GM12878 (cell line): Measurements from ENCODE around the gene CHMP4A. TPM values are rescaled to one million over a fixed set of nuclear protein-coding genes. Genes with fewer than 3 reads are reported as not detected.
A peak's percentile ranks its signal among the peaks of the same experiment; 100 is the strongest.

ENCODE experiments used
- ATAC-seq: fragments of 200-7000 bp; cut with Tn5 transposase; 3 replicates; pipeline ENCODE4 v1.9.1; 2020; ENCODE audit warnings: mild to moderate bottlenecking, moderate library complexity
- BruUV-seq: library from RNA; stranded (reverse); fragments of 400-500 nt; replicated peaks from 2 replicates; lab custom pipeline; 2021; lab: Mats Ljungman, UMichigan
- CTCF ChIA-PET: fragments of 300-600 bp; sonication (Branson Sonifier 250); formaldehyde crosslinking; extraction: SDS; loops from one replicate; lab custom pipeline; 2021; ENCODE audit warnings: inconsistent platforms; lab: Yijun Ruan, JAX
- POLR2A ChIA-PET: fragments of 350-600 bp; formaldehyde crosslinking; extraction: SDS; loops from one replicate; lab custom pipeline; 2021; ENCODE audit warnings: inconsistent platforms; lab: Charles Lee
- RAD21 ChIA-PET: fragments of 300-600 bp; sonication (Branson Sonifier 250); formaldehyde crosslinking; loops from one replicate; lab custom pipeline; 2023; ENCODE audit warnings: antibody characterized with exemption; ENCODE audit not compliant: unreplicated experiment; lab: Charles Lee
- SMC1A ChIA-PET: fragments of 300-600 bp; sonication (Branson Sonifier 250); formaldehyde crosslinking; loops from one replicate; lab custom pipeline; 2023; ENCODE audit not compliant: unreplicated experiment, uncharacterized antibody; lab: Charles Lee
- DNase-seq: peaks from one replicate; pipeline ENCODE4 v3.0.0-alpha.2; 2011; ENCODE audit warnings: low read depth, low spot score
- FAIRE-seq: peaks from 3 replicates; lab custom pipeline; 2011; peaks lifted over from hg19 to GRCh38; lab: Jason Lieb, UNC
- H2AFZ ChIP-seq: 2 replicates; pipeline ENCODE4 v1.6.0; 2011; ENCODE audit warnings: low read depth, low read length, control low read depth; ENCODE audit not compliant: control insufficient read depth
- H3K27ac ChIP-seq: 2 replicates; pipeline ENCODE4 v1.5.1; 2011; ENCODE audit warnings: control low read depth; ENCODE audit not compliant: control insufficient read depth, insufficient read depth
- H3K27me3 ChIP-seq, 2 experiments: replicated peaks in 1 of 2; 2 replicates each; pipeline versions ENCODE4 v1.6.0 to v1.6.1; 2011; ENCODE audit warnings: low read length in 1 of 2; ENCODE audit not compliant: control insufficient read depth in 2 of 2, insufficient read depth in 2 of 2
- H3K36me3 ChIP-seq, 2 experiments: 2 replicates each; pipeline ENCODE4 v1.5.1; 2011; ENCODE audit warnings: low read length in 1 of 2; ENCODE audit not compliant: control insufficient read depth in 2 of 2, insufficient read depth in 2 of 2
- H3K4me1 ChIP-seq: 2 replicates; pipeline ENCODE4 v1.6.1; 2011; ENCODE audit warnings: mild to moderate bottlenecking, low read length, moderate library complexity, mixed read lengths; ENCODE audit not compliant: control insufficient read depth, insufficient read depth
- H3K4me2 ChIP-seq: 2 replicates; pipeline ENCODE4 v1.6.0; 2011; ENCODE audit warnings: control low read depth; ENCODE audit not compliant: control insufficient read depth, insufficient read depth
- H3K4me3 ChIP-seq: fragments of 200-600 bp; sonication (generic); 2 replicates; pipeline ENCODE4 v1.5.1; 2016
- H3K79me2 ChIP-seq: 2 replicates; pipeline ENCODE4 v1.6.0; 2011; ENCODE audit warnings: low read length; ENCODE audit not compliant: control insufficient read depth, insufficient read depth
- H3K9ac ChIP-seq: 2 replicates; pipeline ENCODE4 v1.8.0; 2011; ENCODE audit warnings: low read length, control low read depth, mixed read lengths; ENCODE audit not compliant: control insufficient read depth, insufficient read depth
- H3K9me3 ChIP-seq: replicated peaks from 3 replicates; pipeline ENCODE4 v1.5.1; 2011; ENCODE audit warnings: mild to moderate bottlenecking, low read length; ENCODE audit not compliant: control insufficient read depth, insufficient read depth
- H4K20me1 ChIP-seq: 2 replicates; pipeline ENCODE4 v1.6.0; 2011; ENCODE audit not compliant: control insufficient read depth, insufficient read depth
- ASH2L ChIP-seq: fragments of 300-600, 200-600 bp; sonication (generic); IDR thresholded peaks from 2 replicates; pipeline ENCODE4 v1.6.1; 2017; ENCODE audit warnings: low read depth, mild to moderate bottlenecking, borderline replicate concordance
- BMI1 ChIP-seq: fragments of 450-650 bp; IDR thresholded peaks from 2 replicates; pipeline ENCODE4 v1.6.1; 2016; ENCODE audit warnings: mild to moderate bottlenecking, moderate library complexity, borderline replicate concordance
- CREB1 ChIP-seq: IDR thresholded peaks from 2 replicates; pipeline ENCODE4 v1.6.1; 2012; ENCODE audit warnings: low read depth, mild to moderate bottlenecking, inconsistent platforms
- ETV6 ChIP-seq, 2 experiments: fragments of 450-650 bp in 1 of 2; IDR thresholded peaks in 1 of 2; conservative IDR thresholded peaks in 1 of 2; 2 replicates each; pipeline ENCODE4 v1.6.1; 2014; ENCODE audit warnings: antibody characterized with exemption in 1 of 2, borderline replicate concordance in 1 of 2, low read depth in 1 of 2, mild to moderate bottlenecking in 1 of 2, moderate library complexity in 1 of 2
- NFXL1 ChIP-seq: fragments of 450-650 bp; IDR thresholded peaks from 2 replicates; pipeline ENCODE4 v1.6.1; 2017; ENCODE audit warnings: antibody characterized with exemption, mild to moderate bottlenecking, borderline replicate concordance
- PAX5 ChIP-seq: IDR thresholded peaks from 2 replicates; pipeline ENCODE4 v1.6.1; 2011; ENCODE audit warnings: low read depth, low read length, borderline replicate concordance
- PKNOX1 ChIP-seq: fragments of 450-650 bp; IDR thresholded peaks from 2 replicates; pipeline ENCODE4 v1.6.1; 2016; ENCODE audit warnings: mild to moderate bottlenecking
- SUPT20H ChIP-seq: IDR thresholded peaks from 2 replicates; pipeline ENCODE4 v1.6.1; 2011; ENCODE audit warnings: low read depth, mild to moderate bottlenecking, low read length, moderate library complexity, borderline replicate concordance; ENCODE audit not compliant: control insufficient read depth
- YY1 ChIP-seq: IDR thresholded peaks from 2 replicates; pipeline ENCODE4 v1.6.1; 2011; ENCODE audit warnings: low read depth, mild to moderate bottlenecking, low read length
- ZNF217 ChIP-seq: fragments of 450-650 bp; IDR thresholded peaks from 2 replicates; pipeline ENCODE4 v1.6.1; 2017; ENCODE audit warnings: antibody characterized with exemption, mild to moderate bottlenecking
- WGBS: methylation state at CpG from one replicate; pipeline ENCODE4 v1.1.6; 2016; ENCODE audit warnings: low lambda C conversion rate; ENCODE audit not compliant: insufficient replicate concordance, insufficient coverage; ENCODE audit errors: missing lambda C conversion rate; 5-methylcytosine and 5-hydroxymethylcytosine counted together
- in situ Hi-C: fragments of 300-500 bp; cut with MboI; formaldehyde crosslinking; loops from 9 replicates; pipeline ENCODE4 v1.14.3; 2018; ENCODE audit warnings: mixed read lengths
- intact Hi-C: fragments of 100-400 bp; cut with micrococcal nuclease; formaldehyde crosslinking; loops from one replicate; pipeline ENCODE4 v1.14.2; 2022; ENCODE audit not compliant: unreplicated experiment
- polyA plus RNA-seq, 11 experiments: library from polyadenylated mRNA; depleted of rRNA in 4 of 11; unstranded in 6 of 11; stranded (reverse) in 5 of 11; fragments of >200 nt; fragmentation: Nextera tagmentation in 4 of 11; fragmentation: Illumina TruSeq in 1 of 11; extraction: Ambion mirVana in 4 of 11; extraction: Trizol in 1 of 11; gene quantifications; 1 replicate in 1 of 11; 2 replicates in 10 of 11; pipeline versions ENCODE4 v1.2.1 to v1.2.3, GENCODE V29; 2011 to 2016; ENCODE audit warnings: inconsistent platforms in 2 of 11, missing spikeins in 2 of 11, low read depth in 1 of 11
- total RNA-seq, 4 experiments: library from RNA; depleted of rRNA in 3 of 4; stranded (reverse); fragments of >200 nt in 3 of 4; fragmentation: Illumina TruSeq in 1 of 4; extraction: Trizol in 1 of 4; gene quantifications; 2 replicates each; pipeline versions ENCODE4 v1.2.1 to v1.2.3, GENCODE V29; 2013 to 2021
- TF ChIP-seq, protein P1 (sequence below): fragments of 450-650 bp; IDR thresholded peaks from 2 replicates; pipeline ENCODE4 v1.6.1; 2017; ENCODE audit warnings: mild to moderate bottlenecking, moderate library complexity
- TF ChIP-seq, protein P2 (sequence below): fragments of 150-350 bp; IDR thresholded peaks from 2 replicates; pipeline ENCODE4 v1.6.1; 2014; ENCODE audit warnings: mild to moderate bottlenecking, low read depth, low read length

CHMP4A gene
- total and polyA plus RNA-seq, 10 of the 15 experiments (the other 5 are each of a cell fraction or from before 2014, with no cell fraction given), result 35.5 to 151 (median 84.7) TPM

GRCh38 chr14:24171422-24172260 is 41.6 kb downstream of the CHMP4A start, which contains the start of gene REC8:
TSS of gene REC8 (plus strand) at chr14:24172080. CDS start at chr14:24172553, 473 bp downstream.
- Histone ChIP-seq H3K36me3 (peaks cover 1 to 14% of the 10 kb centered on the region in 2 experiments), H3K4me1 (no peaks in the 10 kb centered on the region), H3K4me3 (peak within 1 kb of the TSS; percentile 62), H2AFZ (no peak within 1 kb of the TSS; the same call in 1 of the 2 replicates), H3K27ac (peak within 1 kb of the TSS; percentile 68), H3K9me3 (no peaks in the 10 kb centered on the region), H3K9ac (peak within 1 kb of the TSS; percentile 69), H4K20me1 (no peaks in the 10 kb centered on the region), H3K79me2 (peaks cover 6% of the 10 kb centered on the region), H3K4me2 (peak within 1 kb of the TSS; percentile 72), H3K27me3 (no peaks in the 10 kb centered on the region)
- DNase-seq, result peak; percentile 82
- ChIA-PET SMC1A (interaction anchor here (0.6 to 1.6 kb wide), 4 partner anchors 10 to 76 kb away, joined by 3 to 9 read pairs (median 3); partner anchors contain the start of genes IRF9, PSME2 and RNF31), POLR2A (interaction anchor here (0.7 to 2.8 kb wide), 10 partner anchors 9 to 80 kb away, joined by 3 to 11 read pairs (median 7); partner anchors contain the start of genes CHMP4A, IPO4, IRF9 and PSME2), RAD21 (interaction anchor here (1.0 to 1.1 kb wide), 2 partner anchors 10 kb away, joined by 4 to 5 read pairs; partner anchors contain the start of gene IRF9), CTCF (interaction anchor here (1.1 to 2.2 kb wide), 6 partner anchors 10 to 162 kb away, joined by 3 to 18 read pairs (median 3); partner anchors contain the start of genes DHRS1, IPO4, IRF9 and MDP1)
- WGBS, result 15% methylated on average over 59 of the region's 63 CpGs
- peak; percentile 90 for ATAC-seq
- in situ Hi-C loops (no loop called here), intact Hi-C loops (loop anchor here (2.0 kb wide), 1 partner anchor 57 kb away; the partner anchor contains the start of genes DCAF11 and NRL)
- peak; percentile 81 for FAIRE-seq
- BruUV-seq, result no TSS peak
- TF ChIP-seq PAX5, result peak; percentile 25; the same call in 1 of the 2 replicates
- no peak for TF ChIP-seq ASH2L
- TF ChIP-seq, protein P1, sequence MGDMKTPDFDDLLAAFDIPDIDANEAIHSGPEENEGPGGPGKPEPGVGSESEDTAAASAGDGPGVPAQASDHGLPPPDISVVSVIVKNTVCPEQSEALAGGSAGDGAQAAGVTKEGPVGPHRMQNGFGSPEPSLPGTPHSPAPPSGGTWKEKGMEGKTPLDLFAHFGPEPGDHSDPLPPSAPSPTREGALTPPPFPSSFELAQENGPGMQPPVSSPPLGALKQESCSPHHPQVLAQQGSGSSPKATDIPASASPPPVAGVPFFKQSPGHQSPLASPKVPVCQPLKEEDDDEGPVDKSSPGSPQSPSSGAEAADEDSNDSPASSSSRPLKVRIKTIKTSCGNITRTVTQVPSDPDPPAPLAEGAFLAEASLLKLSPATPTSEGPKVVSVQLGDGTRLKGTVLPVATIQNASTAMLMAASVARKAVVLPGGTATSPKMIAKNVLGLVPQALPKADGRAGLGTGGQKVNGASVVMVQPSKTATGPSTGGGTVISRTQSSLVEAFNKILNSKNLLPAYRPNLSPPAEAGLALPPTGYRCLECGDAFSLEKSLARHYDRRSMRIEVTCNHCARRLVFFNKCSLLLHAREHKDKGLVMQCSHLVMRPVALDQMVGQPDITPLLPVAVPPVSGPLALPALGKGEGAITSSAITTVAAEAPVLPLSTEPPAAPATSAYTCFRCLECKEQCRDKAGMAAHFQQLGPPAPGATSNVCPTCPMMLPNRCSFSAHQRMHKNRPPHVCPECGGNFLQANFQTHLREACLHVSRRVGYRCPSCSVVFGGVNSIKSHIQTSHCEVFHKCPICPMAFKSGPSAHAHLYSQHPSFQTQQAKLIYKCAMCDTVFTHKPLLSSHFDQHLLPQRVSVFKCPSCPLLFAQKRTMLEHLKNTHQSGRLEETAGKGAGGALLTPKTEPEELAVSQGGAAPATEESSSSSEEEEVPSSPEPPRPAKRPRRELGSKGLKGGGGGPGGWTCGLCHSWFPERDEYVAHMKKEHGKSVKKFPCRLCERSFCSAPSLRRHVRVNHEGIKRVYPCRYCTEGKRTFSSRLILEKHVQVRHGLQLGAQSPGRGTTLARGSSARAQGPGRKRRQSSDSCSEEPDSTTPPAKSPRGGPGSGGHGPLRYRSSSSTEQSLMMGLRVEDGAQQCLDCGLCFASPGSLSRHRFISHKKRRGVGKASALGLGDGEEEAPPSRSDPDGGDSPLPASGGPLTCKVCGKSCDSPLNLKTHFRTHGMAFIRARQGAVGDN, result peak; percentile 19; the same call in 1 of the 2 replicates
- peak; percentile 38; the same call in 1 of the 2 replicates for TF ChIP-seq CREB1
- TF ChIP-seq ZNF217, result 0 out of 2 replicates have a peak, but pooled peaks have one; percentile 28
- peak; percentile 33 for TF ChIP-seq PKNOX1
- TF ChIP-seq SUPT20H, result no peak
- no peak for TF ChIP-seq ETV6 (conservative IDR thresholded peaks at IDR 0.05 in 1 of 2, IDR thresholded peaks at IDR 0.05 in 1 of 2; ENCODE audit: borderline replicate concordance in 1 of 2, low read depth in 1 of 2)
- TF ChIP-seq YY1, result peak; percentile 74; the same call in 1 of the 2 replicates
- TF ChIP-seq NFXL1, result no peak
- TF ChIP-seq, protein P2, sequence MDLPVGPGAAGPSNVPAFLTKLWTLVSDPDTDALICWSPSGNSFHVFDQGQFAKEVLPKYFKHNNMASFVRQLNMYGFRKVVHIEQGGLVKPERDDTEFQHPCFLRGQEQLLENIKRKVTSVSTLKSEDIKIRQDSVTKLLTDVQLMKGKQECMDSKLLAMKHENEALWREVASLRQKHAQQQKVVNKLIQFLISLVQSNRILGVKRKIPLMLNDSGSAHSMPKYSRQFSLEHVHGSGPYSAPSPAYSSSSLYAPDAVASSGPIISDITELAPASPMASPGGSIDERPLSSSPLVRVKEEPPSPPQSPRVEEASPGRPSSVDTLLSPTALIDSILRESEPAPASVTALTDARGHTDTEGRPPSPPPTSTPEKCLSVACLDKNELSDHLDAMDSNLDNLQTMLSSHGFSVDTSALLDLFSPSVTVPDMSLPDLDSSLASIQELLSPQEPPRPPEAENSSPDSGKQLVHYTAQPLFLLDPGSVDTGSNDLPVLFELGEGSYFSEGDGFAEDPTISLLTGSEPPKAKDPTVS, result no peak
- peak; percentile 32; the same call in 1 of the 2 replicates for TF ChIP-seq BMI1
